DOHH2 (cell line): ENCODE data around the gene DNAI2.

Experiments used
- H3F3A ChIP-seq: fragments of 200-600 bp; sonication (generic), shearing (Covaris generic); 2 replicates; pipeline ENCODE4 v1.6.0; 2016; ENCODE audit warnings: antibody characterized with exemption, mild to moderate bottlenecking; ENCODE audit not compliant: control insufficient read depth, insufficient read depth
- H3K27ac ChIP-seq: fragments of 200-600 bp; sonication (generic); 2 replicates; pipeline ENCODE4 v1.5.1; 2014; ENCODE audit warnings: low read depth, mild to moderate bottlenecking, low read length, moderate library complexity
- H3K27me3 ChIP-seq: fragments of 200-600 bp; sonication (generic); 2 replicates; pipeline ENCODE4 v1.6.1; 2014; ENCODE audit warnings: mild to moderate bottlenecking, low read length, mixed read lengths; ENCODE audit not compliant: control insufficient read depth
- H3K36me3 ChIP-seq: fragments of 200-600 bp; sonication (generic); 2 replicates; pipeline ENCODE4 v1.6.1; 2014; ENCODE audit warnings: mild to moderate bottlenecking, low read length, moderate library complexity, mixed read lengths; ENCODE audit not compliant: control insufficient read depth
- H3K4me1 ChIP-seq: fragments of 200-600 bp; sonication (generic); 2 replicates; pipeline ENCODE4 v1.6.1; 2014; ENCODE audit warnings: mild to moderate bottlenecking, low read length, mixed read lengths; ENCODE audit not compliant: control insufficient read depth
- H3K4me2 ChIP-seq: fragments of 200-600 bp; sonication (generic); 2 replicates; pipeline ENCODE4 v1.6.0; 2014; ENCODE audit warnings: mild to moderate bottlenecking, low read length, moderate library complexity
- H3K4me3 ChIP-seq: fragments of 200-600 bp; sonication (generic); 2 replicates; pipeline ENCODE4 v1.5.1; 2014; ENCODE audit warnings: mild to moderate bottlenecking, low read length, mixed read lengths
- H3K79me2 ChIP-seq: fragments of 200-600 bp; sonication (generic); 2 replicates; pipeline ENCODE4 v1.6.1; 2014; ENCODE audit warnings: mild to moderate bottlenecking, low read length, mixed read lengths; ENCODE audit not compliant: control insufficient read depth
- H3K9me2 ChIP-seq: fragments of 200-600 bp; sonication (generic); replicated peaks from 2 replicates; pipeline ENCODE4 v1.6.1; 2014; ENCODE audit warnings: mild to moderate bottlenecking, low read length, mixed read lengths; ENCODE audit not compliant: control insufficient read depth
- H3K9me3 ChIP-seq: fragments of 200-600 bp; sonication (generic); 2 replicates; pipeline ENCODE4 v1.6.1; 2014; ENCODE audit warnings: antibody characterized with exemption, low read length, mixed read lengths; ENCODE audit not compliant: control insufficient read depth, insufficient read depth
- H4K20me1 ChIP-seq: fragments of 200-600 bp; sonication (generic); 2 replicates; pipeline ENCODE4 v1.6.0; 2014; ENCODE audit warnings: low read depth, mild to moderate bottlenecking, antibody characterized with exemption, low read length, moderate library complexity; ENCODE audit not compliant: control insufficient read depth, insufficient read depth
- EZH2phosphoT487 ChIP-seq: fragments of 200-600 bp; sonication (generic); IDR thresholded peaks from 2 replicates; pipeline ENCODE4 v1.6.1; 2017; ENCODE audit warnings: borderline replicate concordance, mild to moderate bottlenecking, antibody characterized with exemption, low read length, moderate library complexity, mixed read lengths
- TF ChIP-seq, protein P1 (sequence below): fragments of 200-600 bp; sonication (generic); IDR thresholded peaks from one replicate; pipeline ENCODE4 v1.5.1; 2014; ENCODE audit warnings: antibody characterized with exemption, mild to moderate bottlenecking, low read depth, low read length; ENCODE audit not compliant: poor library complexity, severe bottlenecking

Gene DNAI2

GRCh38 chr17:74227271-74228080, 46.6 kb upstream of the DNAI2 start:
- Histone ChIP-seq H3K36me3 (no peaks in the 10 kb centered on the region), H3K9me3 (no peaks in the 10 kb centered on the region), H3F3A (no peaks in the 10 kb centered on the region), H4K20me1 (no peaks in the 10 kb centered on the region), H3K27me3 (no peaks in the 10 kb centered on the region), H3K27ac (no peak overlapping the region), H3K79me2 (no peaks in the 10 kb centered on the region), H3K4me1 (no peaks in the 10 kb centered on the region), H3K9me2 (no peaks in the 10 kb centered on the region), H3K4me2 (no peak overlapping the region), H3K4me3 (no peak overlapping the region)
- no peak for TF ChIP-seq EZH2phosphoT487
- TF ChIP-seq, protein P1, sequence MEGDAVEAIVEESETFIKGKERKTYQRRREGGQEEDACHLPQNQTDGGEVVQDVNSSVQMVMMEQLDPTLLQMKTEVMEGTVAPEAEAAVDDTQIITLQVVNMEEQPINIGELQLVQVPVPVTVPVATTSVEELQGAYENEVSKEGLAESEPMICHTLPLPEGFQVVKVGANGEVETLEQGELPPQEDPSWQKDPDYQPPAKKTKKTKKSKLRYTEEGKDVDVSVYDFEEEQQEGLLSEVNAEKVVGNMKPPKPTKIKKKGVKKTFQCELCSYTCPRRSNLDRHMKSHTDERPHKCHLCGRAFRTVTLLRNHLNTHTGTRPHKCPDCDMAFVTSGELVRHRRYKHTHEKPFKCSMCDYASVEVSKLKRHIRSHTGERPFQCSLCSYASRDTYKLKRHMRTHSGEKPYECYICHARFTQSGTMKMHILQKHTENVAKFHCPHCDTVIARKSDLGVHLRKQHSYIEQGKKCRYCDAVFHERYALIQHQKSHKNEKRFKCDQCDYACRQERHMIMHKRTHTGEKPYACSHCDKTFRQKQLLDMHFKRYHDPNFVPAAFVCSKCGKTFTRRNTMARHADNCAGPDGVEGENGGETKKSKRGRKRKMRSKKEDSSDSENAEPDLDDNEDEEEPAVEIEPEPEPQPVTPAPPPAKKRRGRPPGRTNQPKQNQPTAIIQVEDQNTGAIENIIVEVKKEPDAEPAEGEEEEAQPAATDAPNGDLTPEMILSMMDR = no peak

DNA sequence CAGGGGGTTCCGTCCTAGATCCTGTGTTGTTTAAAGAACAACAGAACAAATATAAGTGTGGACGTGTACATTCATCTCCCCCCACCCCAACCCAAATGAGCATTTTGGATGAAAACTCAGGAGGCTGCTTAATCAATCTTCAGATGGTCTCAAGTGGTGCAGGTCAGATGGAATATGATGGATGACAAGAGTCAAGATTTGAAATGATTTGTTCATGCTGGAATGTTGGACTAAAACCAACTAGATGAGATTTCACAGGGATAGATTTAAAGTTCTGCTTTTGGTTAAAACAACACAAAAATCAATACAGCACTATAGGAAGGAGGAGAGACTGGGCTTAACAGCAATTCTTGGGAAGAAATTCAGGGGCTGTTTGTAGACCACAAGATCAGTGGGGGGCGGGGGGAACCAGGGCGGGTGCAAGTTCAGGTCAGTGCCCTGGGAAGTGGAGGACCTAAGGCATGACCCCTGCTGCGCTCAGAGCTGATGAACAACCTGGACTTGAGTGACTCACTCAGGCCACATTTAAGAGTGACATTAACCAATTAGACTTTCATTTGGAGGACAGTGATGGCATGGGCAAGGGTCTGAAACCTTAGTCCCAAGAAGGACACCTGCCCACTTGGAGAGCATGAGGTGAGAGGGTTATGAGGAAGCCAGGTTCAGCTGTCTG, 45.6 kb upstream of the DNAI2 start:
- Histone ChIP-seq H3K4me1 (no peaks in the 10 kb centered on the region), H3K79me2 (no peaks in the 10 kb centered on the region), H3K27me3 (no peaks in the 10 kb centered on the region), H3F3A (no peaks in the 10 kb centered on the region), H3K4me3 (no peak overlapping the region), H3K9me3 (no peaks in the 10 kb centered on the region), H3K36me3 (no peaks in the 10 kb centered on the region), H4K20me1 (no peaks in the 10 kb centered on the region), H3K27ac (no peak overlapping the region), H3K4me2 (no peak overlapping the region), H3K9me2 (no peaks in the 10 kb centered on the region)
- TF ChIP-seq EZH2phosphoT487 = no peak
- TF ChIP-seq, protein P1 = no peak

GRCh38 chr17:74230896-74231295, 43.1 kb upstream of the DNAI2 start:
- no peak overlapping the region for H3K4me2 ChIP-seq
- no peaks in the 10 kb centered on the region for H3F3A ChIP-seq
- no peaks in the 10 kb centered on the region for H3K79me2 ChIP-seq
- TF ChIP-seq, protein P1 = no peak
- H4K20me1 ChIP-seq = no peaks in the 10 kb centered on the region
- no peak overlapping the region for H3K27ac ChIP-seq
- H3K9me3 ChIP-seq = no peaks in the 10 kb centered on the region
- no peaks in the 10 kb centered on the region for H3K27me3 ChIP-seq
- no peaks in the 10 kb centered on the region for H3K36me3 ChIP-seq
- H3K4me3 ChIP-seq = no peak overlapping the region
- no peaks in the 10 kb centered on the region for H3K4me1 ChIP-seq
- no peaks in the 10 kb centered on the region for H3K9me2 ChIP-seq
